Middle frontal gyrus (tissue), 1 donor: ENCODE data around the gene UIMC1.

Source experiments
- DNase-seq: peaks from one replicate; pipeline ENCODE4 v3.0.0-alpha.2; 2015; ENCODE audit warnings: low spot score; ENCODE audit errors: extremely low spot score

Gene UIMC1

DNA sequence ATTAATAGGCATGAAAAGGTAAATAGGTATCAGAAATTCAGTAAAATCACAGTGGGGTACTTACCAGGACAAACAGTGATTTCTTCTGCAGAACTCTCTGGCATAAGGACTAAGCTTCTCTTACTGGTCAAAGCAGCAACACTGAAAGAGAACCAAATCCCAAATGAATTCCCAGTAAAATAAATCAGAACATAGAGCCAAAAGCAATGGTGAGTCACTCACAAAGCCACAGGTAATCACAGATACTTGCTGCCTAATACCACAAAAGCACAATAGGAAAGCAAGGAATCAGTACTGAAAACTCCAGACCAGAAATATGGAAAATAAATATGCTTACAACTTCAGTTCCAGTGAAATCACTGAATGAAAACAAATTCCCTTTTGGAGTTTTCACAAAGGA is 50.7 kb downstream of the UIMC1 start:
- no peak for DNase-seq

DNA sequence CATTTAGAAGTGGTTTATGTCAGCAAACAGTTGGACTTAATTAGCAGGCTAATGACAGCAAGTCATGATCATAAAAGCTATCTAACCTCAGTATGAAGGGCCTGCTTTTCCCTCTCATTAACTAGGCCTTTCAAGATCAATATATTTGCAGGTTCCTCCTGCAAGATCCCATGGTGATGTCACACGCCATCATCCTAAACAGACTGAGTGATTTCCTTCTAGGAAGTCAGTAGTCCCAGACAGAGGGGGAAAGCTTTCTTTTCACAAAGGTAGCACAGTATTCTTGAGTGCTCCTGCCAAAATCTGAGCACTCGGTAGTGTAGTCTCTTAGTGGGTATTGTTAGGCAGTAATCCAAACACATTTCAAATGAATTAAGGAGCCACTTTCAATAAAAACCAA is 52.5 kb downstream of the UIMC1 start:
- DNase-seq: no peak

DNA sequence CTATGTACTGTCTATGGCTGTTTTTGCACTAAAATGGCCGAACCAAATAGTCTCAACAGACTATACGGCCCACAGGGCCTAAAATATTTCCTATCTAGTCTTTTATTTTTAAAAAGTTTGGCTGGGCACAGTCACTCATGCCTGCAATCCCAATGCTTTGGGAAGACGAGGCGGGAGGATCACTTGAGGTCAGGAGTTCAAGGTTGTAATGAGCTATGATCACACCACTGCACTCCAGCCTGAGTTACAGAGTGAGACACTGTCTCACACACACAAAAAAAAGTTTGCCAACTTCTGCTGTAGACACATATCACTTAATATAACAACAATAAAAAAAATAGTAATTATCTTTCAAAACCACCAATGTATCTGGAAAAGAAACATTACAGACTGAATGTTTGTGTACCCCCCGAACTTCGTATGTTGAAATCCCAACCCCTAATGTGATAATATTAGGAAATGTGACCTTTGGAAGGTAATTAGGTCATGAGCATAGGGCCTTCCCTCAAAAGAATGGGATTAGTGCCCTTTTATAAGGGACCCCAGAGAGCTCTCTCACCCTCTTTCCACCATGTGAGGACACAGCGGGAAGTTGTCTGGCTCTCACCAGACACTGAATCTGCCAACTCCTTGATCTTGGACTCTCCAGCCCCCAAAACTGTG is 53.9 kb downstream of the UIMC1 start:
- no peak for DNase-seq

DNA sequence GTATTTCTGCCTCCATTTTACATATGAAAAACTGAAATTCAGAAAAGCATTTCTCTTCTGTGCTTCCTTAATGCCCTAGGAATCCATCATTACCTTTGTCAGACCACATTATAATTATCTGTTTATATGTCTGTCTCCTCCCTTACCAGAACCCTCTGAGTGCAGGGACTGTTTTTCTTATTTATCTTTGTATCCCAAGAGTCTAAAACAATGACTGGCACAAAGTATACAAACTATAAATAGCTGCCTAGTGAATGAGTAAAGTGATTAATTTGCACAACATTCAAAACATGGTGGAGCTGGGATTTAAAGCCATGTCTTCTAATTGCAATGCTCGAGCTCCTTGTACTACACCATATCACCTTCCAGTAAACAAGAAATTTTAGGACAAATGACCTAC is 58.1 kb downstream of the UIMC1 start:
- DNase-seq: no peak

DNA sequence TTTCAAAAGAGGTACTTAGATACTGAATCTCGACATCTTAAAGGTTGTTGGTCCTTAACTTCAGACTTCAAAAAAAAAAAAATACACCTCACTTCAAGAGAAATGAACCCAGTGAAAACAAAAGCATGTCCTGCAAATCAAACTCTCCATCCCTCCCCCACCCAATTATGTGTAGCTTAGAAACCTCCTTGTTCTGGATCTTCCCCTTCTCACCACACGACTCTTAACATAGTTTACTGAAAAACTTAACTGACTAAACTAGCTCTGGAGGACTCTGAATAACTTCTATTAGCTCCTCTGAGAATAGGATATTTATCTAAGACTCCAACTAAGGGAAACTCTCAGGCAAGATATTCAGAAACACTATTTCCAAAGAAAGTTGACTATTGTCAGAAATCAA is 58.7 kb downstream of the UIMC1 start:
- DNase-seq: no peak

DNA sequence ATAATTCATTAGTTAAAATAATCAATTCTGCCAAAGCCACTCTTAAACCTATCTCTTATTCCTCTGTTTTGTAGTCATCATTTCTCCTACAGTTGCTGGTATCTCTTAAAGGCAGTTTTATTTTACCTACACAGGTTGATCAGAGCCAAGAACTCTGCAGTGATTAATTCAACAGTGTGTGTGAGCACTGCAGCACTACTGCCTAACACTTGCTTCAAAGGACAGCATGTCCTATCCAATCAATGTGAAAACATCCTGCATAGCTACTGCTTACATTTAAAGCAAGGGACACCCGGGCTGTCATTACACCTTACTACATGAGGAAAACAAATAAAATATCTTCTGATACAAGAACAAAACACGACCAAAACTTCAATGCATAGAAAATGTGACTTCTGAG is 62.3 kb downstream of the UIMC1 start:
- no peak for DNase-seq

DNA sequence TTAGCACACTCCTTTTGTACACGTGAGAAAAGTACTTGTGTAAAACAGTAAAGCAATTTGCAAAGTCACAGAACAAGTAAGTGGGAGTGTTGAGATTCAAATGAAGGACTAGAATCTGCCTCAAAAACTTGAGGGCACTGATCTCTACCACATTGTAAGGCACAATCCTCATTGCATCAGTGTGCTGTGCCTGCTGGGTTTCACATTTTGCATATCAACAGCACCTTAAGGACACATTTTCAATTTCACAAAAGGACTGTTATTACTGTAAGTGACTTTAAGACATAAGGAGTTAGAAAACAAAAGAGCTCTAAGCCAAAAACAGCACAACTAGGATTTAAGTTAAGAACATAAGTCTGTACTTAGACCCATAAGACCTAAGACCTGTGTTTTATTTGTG is 62.8 kb downstream of the UIMC1 start:
- no peak for DNase-seq

DNA sequence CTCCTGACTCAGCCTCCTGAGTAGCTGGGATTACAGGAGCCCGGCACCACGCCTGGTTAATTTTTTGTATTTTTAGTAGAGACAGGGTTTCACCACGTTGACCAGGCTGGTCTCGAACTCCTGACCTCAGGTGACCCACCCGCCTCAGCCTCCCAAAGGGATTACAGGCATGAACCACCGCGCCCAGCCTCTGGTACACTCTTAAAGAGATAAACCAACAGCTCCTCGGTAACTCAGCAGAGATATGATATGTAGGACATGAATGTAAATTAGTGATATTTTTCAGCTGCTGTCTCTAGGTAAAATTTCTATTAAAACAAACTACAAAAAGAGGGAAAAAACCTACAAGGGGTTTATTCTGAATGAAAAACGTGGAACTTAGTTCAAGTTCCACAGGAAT is 64.6 kb downstream of the UIMC1 start:
- DNase-seq: no peak

DNA sequence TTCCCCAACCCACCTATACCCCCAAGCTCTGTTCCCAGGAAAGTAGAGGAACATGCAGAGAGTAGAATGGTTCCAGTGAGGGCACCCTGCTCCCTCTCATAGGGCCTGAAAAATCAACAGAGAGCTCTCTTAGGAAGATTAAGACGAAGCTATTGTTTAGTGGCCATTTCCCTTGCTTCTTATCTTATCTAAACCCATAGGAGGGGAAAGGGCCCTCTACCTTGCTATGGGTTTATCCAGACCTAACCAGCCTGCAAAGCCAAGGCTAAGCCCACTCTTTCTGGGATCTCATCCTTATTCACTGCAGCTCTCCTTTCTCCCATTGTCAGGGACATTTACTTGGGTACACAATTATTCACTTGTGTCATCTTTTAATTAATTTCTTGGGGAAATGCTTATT is 68.1 kb downstream of the UIMC1 start:
- no peak for DNase-seq

DNA sequence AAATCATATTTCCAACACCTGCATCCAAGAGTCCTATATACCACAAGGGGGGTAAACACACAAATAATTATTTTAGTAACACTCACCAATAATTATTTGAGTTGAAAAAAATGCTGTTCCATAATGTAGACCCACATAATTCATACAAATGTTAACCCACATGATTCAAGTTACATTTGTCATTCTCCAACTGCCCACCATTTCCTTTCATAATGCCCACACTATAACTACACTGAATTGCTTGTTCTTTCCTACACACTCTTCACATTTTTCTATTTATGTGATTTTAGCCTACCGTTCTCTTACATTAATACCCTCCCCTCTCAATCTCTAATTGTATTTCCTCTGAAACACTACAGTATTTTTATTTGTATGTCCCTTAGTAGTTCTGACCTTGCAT is 71.6 kb downstream of the UIMC1 start:
- DNase-seq: no peak

DNA sequence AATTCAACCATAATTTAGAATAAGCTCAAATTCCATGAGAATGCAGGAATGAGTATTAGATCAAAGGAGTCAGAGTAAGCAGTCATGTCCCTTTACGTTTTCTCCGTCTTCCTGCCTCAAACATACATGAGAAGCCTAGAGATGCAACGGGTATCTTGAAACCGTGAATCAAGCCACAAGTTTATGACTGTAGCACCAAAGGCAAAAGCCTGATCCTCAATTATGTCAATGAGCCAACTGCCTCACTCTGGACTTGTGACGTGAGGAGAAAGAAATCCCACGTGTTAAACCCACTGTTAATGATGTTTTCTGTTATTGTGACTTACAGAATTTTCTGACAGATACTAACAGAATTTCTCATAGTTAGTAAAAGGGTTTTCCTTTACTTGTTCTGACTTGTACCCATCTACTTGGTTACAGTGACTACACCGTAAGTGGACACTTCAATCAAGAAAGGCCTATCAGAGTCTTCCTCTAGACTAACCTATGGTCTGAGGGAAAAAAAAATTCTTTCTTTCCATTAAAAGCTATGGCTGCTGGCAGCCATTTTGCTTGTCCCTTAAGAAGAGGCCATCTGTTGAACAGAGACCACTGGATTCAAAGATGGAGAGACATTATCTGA is 72.2 kb downstream of the UIMC1 start:
- DNase-seq: no peak

DNA sequence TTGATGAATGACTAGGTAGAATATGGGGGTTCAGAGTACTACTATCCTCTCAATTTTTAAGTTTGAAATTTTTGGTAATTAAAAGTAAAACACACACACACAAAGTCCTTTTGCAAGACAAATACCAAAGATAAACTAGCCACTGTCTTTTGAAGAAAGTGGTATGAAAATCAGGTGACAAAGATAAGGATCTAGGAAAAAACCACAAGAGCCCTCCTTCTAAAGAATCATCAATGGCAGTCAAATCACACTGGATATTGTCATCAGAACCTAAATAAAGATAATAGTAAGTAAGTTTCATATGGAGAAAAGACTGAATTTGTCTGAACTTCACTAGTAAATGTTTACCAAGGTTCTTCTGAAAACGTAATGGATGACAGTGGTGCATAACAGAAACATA is 76.9 kb downstream of the UIMC1 start:
- no peak for DNase-seq

DNA sequence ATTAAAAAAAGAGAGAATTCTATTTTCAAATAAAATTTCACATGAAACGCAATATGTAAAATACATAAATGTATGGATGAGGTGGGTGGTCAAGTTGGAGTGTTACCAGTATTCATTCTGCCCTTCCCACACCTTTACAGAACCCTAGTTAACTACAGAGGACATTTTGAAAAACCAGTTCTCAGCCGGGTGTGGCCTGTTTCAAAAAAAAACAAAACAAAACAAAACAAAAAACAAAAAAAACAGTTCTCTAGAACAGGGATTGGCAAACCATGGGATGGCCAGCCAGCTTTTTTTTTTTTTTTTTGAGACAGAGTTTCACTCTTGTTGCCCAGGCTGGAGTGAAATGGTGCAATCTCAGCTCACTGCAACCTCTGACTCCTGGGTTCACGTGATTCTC is 79.0 kb downstream of the UIMC1 start:
- no peak for DNase-seq

DNA sequence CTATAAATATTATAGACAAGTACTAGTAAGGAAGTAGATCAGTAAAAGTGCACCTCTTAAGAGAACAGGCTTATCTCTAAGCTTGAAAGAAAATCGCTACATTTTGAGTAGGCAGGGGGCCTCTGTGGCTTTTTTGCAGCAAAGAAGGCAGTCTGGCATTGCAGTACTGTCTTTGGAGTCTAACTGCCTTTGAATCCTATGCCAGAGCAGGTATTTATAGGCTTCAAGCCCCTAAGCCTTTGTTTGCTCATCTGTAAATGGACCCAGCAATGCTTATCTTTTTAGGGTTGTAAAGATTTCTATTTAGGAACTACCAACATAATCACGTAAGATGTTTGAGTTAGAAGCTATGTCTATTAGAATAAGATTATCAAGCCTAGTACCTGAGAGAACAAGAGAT is 83.8 kb downstream of the UIMC1 start:
- DNase-seq: no peak

DNA sequence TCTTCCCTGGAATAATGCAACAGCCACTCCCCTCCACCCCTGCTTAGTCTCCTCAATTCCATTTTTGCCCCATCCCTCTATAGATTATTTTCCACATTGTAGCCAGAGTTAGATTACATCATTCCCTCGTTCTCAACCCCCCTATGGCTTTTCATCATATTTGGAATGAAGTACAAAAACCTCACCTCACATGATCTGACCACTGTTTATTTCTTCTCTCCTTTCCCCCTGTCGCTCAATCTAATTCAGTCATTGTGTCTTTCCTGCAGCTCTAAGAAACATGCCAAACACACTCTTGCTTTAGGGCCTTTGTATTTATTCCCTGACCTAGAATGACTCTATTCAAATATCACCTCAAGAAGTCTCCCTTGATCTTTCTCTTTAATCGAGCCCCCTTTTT is 84.9 kb downstream of the UIMC1 start:
- no peak for DNase-seq

DNA sequence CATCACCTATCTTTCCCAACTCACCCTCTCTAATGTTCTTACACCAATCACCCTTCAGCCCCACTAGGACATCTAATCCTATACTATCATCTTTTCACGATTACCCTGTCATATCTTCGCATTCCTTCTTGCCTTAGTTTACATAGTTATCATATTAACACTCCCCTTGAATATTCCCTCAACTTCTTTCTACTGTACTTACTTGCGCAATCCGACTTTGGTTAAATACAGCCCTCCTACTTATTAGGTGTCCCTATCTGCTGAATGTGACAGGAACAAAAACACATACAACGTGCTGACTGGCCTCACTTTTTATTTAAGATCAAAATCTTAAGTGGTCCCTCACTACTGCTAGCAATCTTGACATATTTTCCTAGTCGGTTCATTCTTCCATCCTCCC is 88.0 kb downstream of the UIMC1 start:
- no peak for DNase-seq

DNA sequence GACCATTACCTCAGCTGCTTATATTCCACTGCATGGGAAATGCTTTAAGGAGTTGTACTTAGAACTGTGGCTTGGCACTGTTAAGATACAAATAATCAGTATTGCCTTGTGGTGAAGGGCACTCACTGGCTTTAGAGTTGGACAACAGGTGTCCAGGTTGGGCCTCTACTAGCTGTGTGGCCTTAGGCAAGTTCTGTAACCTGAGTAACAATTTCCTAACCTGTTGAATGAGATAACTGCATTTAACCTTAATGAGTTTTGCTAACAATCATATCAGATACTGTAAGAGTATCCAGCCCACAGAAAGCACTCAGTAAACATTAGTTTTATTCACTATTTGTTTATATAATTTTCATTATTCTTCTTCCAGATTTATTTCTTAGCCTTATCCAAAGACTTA is 90.2 kb downstream of the UIMC1 start:
- DNase-seq: no peak

DNA sequence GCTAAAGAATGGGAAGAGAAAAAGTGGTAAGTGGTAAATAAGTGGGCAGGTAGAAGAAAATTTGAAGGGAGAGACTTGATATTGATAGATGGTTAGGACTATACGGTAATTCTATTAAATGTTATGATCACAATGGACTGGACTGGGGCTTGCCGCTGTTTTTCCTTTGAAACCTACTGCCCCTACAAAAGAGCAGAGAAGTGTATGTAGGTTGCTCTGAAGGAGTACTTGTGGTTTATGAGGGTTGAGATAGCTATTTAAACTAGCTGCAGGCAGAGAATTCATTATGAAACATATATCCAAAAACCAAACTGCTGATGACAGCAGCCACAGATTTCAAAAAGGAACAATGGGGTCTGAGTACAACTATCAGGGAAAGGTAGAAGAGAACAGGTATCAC is 90.7 kb downstream of the UIMC1 start:
- no peak for DNase-seq

DNA sequence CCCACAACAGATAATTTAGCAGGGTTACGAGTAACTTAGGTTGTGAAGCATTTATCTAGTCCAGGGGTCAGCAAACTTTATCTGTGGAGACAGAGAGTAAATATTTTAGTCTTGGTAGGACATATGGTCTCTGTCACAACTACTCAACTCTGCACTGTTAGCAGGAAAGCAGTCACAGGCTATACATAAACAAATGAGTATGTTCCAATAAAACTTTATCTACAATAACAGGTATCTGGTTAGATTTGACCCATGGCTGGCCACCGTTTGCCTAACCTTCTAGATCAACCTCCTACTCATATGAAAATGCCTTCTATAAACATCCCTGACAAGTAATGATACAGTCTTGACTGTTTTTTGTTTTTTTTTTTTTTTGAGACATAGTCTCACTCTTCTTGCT is 94.5 kb downstream of the UIMC1 start:
- DNase-seq: no peak

DNA sequence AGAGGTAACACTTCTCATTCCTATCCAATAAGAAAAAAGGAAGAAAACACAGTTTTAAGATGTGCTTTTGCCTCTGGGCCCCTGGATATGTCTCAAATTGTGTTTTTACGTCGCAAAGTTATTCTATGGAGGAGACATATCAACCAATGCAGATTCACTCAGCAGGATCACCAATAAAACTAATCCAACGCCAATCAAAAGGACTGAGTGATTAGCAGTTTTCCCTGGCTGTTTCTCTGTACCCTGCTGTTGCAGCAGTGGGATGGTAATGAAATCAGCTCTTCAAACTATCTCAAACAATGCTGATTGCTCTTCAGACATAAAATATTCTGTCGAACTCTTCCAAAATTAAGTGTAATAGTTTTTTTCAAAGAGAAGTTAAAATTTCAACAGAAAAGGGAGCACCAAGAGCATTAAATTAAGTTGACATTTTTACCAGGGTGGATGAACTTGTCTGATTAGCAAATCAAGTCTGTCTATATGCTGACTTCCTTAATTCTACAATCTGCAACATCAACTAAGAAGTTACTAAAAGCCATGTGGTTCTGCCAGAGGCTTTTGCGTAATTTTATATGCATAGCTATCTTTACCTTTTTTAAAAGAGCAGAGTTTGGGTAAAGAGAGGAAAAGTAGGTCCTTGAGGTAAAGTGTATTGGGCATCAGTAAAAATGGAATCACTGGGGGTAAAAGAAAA is 97.8 kb downstream of the UIMC1 start:
- DNase-seq: no peak

DNA sequence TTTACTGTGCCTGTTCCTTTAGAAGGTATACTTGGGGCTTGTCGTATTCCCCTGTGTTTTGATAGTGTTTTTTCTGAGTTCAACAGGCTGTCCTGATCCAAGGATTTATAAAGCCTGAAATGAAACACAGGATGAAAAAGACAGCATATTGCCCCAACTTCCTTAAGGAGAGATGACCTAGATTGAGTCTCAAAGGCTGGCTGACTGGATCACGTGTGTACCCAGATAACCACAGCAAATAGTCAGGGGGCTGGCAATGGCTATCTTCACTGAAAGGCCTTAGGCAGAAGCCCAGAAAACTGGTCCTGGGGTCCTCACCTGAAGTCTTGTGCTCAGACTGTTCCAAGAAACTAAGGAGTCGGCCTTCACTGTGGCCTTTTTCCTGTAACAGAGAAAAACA is 99.8 kb downstream of the UIMC1 start:
- no peak for DNase-seq

DNA sequence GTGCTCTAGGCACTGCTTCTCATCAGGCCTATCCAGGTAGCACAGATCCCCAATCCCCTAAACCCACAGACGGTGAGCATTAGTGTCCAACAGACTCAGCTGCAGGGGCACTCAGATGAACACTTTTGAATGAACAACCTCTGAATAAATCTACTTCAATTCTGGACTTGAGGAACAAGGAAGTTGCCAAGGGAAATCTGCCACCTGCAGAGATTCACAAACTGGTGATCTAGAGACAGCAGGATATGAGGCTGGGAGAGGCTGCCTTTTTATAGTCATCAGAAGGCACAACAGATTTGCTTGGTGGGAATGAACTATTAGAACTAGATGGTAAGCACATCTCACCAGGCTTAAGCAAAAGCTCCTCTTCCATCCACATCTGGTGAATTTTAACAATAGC is 100.5 kb downstream of the UIMC1 start:
- no peak for DNase-seq

DNA sequence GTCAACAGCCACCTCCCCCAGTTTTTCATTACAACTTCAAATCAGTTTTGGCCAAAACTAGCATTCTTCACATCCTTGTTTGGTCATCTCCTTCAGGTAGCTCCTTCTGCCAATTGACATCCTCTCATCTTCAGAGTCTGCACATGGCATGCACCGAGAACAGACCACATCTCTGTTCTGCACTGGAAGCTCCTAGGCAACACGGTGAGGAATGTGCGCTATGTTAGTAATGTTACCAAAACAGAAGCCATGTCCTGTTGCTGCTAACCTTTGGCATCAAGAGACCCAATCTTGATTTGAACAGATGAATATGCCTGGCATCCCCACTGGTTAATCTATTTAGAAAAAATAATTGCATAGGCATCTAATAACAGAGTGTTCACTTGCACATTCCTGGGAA is 102.3 kb downstream of the UIMC1 start:
- DNase-seq: no peak
